Measurements from ENCODE around the gene TRABD2B.

TRABD2B gene

GRCh38 chr1:47843781-47844557 is 153.2 kb downstream of the TRABD2B start:
- TF ChIP-seq, protein P1, sequence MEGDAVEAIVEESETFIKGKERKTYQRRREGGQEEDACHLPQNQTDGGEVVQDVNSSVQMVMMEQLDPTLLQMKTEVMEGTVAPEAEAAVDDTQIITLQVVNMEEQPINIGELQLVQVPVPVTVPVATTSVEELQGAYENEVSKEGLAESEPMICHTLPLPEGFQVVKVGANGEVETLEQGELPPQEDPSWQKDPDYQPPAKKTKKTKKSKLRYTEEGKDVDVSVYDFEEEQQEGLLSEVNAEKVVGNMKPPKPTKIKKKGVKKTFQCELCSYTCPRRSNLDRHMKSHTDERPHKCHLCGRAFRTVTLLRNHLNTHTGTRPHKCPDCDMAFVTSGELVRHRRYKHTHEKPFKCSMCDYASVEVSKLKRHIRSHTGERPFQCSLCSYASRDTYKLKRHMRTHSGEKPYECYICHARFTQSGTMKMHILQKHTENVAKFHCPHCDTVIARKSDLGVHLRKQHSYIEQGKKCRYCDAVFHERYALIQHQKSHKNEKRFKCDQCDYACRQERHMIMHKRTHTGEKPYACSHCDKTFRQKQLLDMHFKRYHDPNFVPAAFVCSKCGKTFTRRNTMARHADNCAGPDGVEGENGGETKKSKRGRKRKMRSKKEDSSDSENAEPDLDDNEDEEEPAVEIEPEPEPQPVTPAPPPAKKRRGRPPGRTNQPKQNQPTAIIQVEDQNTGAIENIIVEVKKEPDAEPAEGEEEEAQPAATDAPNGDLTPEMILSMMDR (IDR thresholded peaks at IDR 0.05; ENCODE audit: low read length, missing control alignments), result no peak
- no peak for DNase-seq (ENCODE audit: low read depth)
- H3K4me3 ChIP-seq (replicated peaks; ENCODE audit: low read depth, low read length), result no peak overlapping the region

DNA sequence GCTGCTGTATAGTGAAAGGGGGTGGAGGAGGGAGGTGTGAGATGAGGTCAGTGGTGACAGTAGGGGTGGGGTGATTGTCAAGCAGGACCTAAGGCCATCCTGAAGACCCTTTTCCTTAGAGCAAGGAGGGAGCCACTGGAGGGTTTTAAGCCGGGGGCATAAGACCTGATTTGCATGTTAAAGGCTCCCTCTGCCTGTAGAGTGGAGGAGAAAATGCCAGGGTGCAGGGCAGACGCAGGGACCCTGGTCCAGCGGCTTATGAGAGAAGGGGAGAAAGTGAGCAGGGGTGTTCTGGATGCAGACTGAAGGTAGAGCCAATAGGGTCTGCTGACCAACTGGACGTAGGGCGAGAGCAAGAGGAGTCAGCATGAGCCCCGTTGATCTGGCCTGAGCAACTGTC is 154.1 kb downstream of the TRABD2B start:
- no peak for DNase-seq (ENCODE audit: low read depth)
- TF ChIP-seq, protein P1 (IDR thresholded peaks at IDR 0.05; ENCODE audit: low read length, missing control alignments), result no peak
- H3K4me3 ChIP-seq (replicated peaks; ENCODE audit: low read depth, low read length), result no peak overlapping the region

GRCh38 chr1:47842228-47842919 is 154.8 kb downstream of the TRABD2B start:
- no peak overlapping the region for H3K4me3 ChIP-seq (replicated peaks; ENCODE audit: low read depth, low read length)
- no peak for DNase-seq (ENCODE audit: low read depth)
- TF ChIP-seq, protein P1 (IDR thresholded peaks at IDR 0.05; ENCODE audit: low read length, missing control alignments), result no peak

GRCh38 chr1:47841356-47841755 is 155.8 kb downstream of the TRABD2B start:
- H3K4me3 ChIP-seq (replicated peaks; ENCODE audit: low read depth, low read length), result no peak overlapping the region
- TF ChIP-seq, protein P1 (IDR thresholded peaks at IDR 0.05; ENCODE audit: low read length, missing control alignments), result no peak

DNA sequence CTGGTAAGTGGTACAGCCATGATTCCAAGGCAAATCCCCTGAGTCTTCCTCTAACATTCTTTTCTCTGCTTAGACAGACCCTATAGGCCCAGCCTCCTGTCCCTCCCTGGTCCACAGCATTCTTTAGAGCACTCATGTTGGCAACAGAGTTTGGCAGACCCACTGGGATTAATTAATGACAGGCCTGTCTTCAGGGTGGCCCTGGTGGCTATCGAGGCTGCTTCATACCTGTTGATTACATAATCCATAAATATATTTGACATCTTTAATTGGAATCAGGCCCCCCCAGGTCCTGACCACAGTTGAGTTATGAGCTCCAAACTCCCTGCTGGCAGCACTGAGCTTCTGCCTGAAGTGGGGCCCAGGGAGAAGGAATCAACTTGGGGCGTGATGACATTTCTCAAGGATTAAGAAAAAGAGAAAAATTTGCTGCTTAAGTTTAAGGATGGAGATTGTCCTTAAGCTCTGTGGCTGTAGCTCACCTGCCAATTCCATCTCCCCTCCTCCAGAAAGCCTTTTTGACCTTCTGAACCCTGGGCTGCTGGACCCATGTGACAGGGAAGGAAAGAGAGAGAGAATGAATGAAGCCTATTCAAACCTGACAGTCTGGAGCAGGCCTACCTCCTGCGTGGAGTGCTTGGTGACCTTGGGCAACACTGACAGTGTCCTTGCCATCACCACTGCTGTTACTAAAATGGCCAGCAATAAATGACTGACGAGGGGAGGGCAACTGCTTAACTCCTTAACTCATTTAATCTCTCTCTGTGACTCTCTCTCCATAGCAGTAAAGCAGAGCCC is 156.6 kb downstream of the TRABD2B start:
- H3K4me3 ChIP-seq (replicated peaks; ENCODE audit: low read depth, low read length), result no peak overlapping the region
- no peak for DNase-seq (ENCODE audit: low read depth)
- TF ChIP-seq, protein P1 (IDR thresholded peaks at IDR 0.05; ENCODE audit: low read length, missing control alignments), result no peak

More at GRCh38 chr1:47841356-47841755, 155.8 kb downstream of the TRABD2B start:
- no peak for DNase-seq (ENCODE audit: low read depth)

DNA sequence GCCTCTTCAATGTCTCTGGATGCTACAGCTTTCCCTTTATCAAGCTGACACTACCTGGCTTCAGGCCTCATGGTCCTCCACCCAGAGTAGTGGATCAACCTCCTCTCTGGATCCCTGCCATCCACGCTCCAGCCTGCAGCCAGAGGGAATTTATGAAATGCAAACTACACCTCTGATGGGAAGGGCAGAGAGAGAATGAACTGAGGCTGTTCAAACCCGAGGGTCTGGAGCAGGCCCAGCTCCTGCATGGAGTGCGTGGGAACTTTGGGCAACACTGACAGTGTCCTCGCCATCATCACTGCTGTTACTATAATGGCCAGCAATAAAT is 157.8 kb downstream of the TRABD2B start:
- TF ChIP-seq, protein P1 (IDR thresholded peaks at IDR 0.05; ENCODE audit: low read length, missing control alignments), result no peak
- no peak overlapping the region for H3K4me3 ChIP-seq (replicated peaks; ENCODE audit: low read depth, low read length)
- no peak for DNase-seq (ENCODE audit: low read depth)

Data from fibroblast of pulmonary artery (primary cell).